Astrocyte (in vitro differentiated cells and primary cell): ENCODE measurements around the gene RASGRF2. TPM values are rescaled to one million over a fixed set of nuclear protein-coding genes. Genes with fewer than 3 reads are reported as not detected.

Experiments
- DNase-seq: peaks from one replicate; pipeline ENCODE4 v3.0.0-alpha.2; 2010; ENCODE audit warnings: low read depth
- FAIRE-seq: peaks from 2 replicates; lab custom pipeline; 2011; peaks lifted over from hg19 to GRCh38; lab: Jason Lieb, UNC
- H2AFZ ChIP-seq: 2 replicates; pipeline ENCODE4 v1.6.0; 2012; ENCODE audit warnings: low read depth, low read length, inconsistent platforms
- H3K27ac ChIP-seq: 2 replicates; pipeline ENCODE4 v1.5.1; 2011; ENCODE audit warnings: low read depth, low read length, inconsistent platforms
- H3K27me3 ChIP-seq: 2 replicates; pipeline ENCODE4 v1.6.0; 2011; ENCODE audit warnings: low read length, inconsistent platforms; ENCODE audit not compliant: insufficient read depth
- H3K36me3 ChIP-seq: 2 replicates; pipeline ENCODE4 v1.5.1; 2011; ENCODE audit warnings: low read length, inconsistent platforms; ENCODE audit not compliant: insufficient read depth
- H3K4me1 ChIP-seq: 2 replicates; pipeline ENCODE4 v1.5.1; 2011; ENCODE audit warnings: low read length, inconsistent platforms; ENCODE audit not compliant: insufficient read depth
- H3K4me2 ChIP-seq: 2 replicates; pipeline ENCODE4 v1.6.0; 2012; ENCODE audit warnings: low read length, inconsistent platforms
- H3K4me3 ChIP-seq: 2 replicates; pipeline ENCODE4 v1.5.1; 2011; ENCODE audit warnings: low read depth, mild to moderate bottlenecking, low read length, inconsistent platforms; ENCODE audit not compliant: insufficient read depth
- H3K79me2 ChIP-seq: 2 replicates; pipeline ENCODE4 v1.6.0; 2012; ENCODE audit warnings: mild to moderate bottlenecking, low read length, inconsistent platforms; ENCODE audit not compliant: insufficient read depth
- H3K9ac ChIP-seq: 2 replicates; pipeline ENCODE4 v1.6.0; 2012; ENCODE audit warnings: mild to moderate bottlenecking, low read length, inconsistent platforms
- H3K9me3 ChIP-seq: 2 replicates; pipeline ENCODE4 v1.5.1; 2012; ENCODE audit warnings: low read depth, mild to moderate bottlenecking, low read length, inconsistent platforms; ENCODE audit not compliant: insufficient read depth
- H4K20me1 ChIP-seq: 2 replicates; pipeline ENCODE4 v1.6.0; 2012; ENCODE audit warnings: low read length, inconsistent platforms; ENCODE audit not compliant: insufficient read depth
- H3K27ac Mint-ChIP-seq: one replicate; pipeline ENCODE4 v1.8.0; 2021; ENCODE audit warnings: mild to moderate bottlenecking, mixed read lengths; ENCODE audit not compliant: unreplicated experiment
- H3K27me3 Mint-ChIP-seq: one replicate; pipeline ENCODE4 v1.8.0; 2021; ENCODE audit warnings: low read depth, mixed read lengths; ENCODE audit not compliant: unreplicated experiment
- H3K36me3 Mint-ChIP-seq: one replicate; pipeline ENCODE4 v1.8.0; 2021; ENCODE audit warnings: low read depth, mixed read lengths; ENCODE audit not compliant: unreplicated experiment
- H3K4me1 Mint-ChIP-seq: one replicate; pipeline ENCODE4 v1.8.0; 2021; ENCODE audit warnings: low read depth, mixed read lengths; ENCODE audit not compliant: unreplicated experiment
- H3K4me3 Mint-ChIP-seq: one replicate; pipeline ENCODE4 v1.8.0; 2021; ENCODE audit warnings: mild to moderate bottlenecking, moderate library complexity, mixed read lengths; ENCODE audit not compliant: unreplicated experiment
- H3K9me3 Mint-ChIP-seq: one replicate; pipeline ENCODE4 v1.8.0; 2021; ENCODE audit warnings: mild to moderate bottlenecking, mixed read lengths; ENCODE audit not compliant: unreplicated experiment
- CTCF ChIP-seq: IDR thresholded peaks from 2 replicates; pipeline ENCODE4 v1.5.1; 2011; ENCODE audit warnings: low read depth, mild to moderate bottlenecking, inconsistent platforms, low read length, moderate library complexity; ENCODE audit not compliant: insufficient read depth
- EZH2 ChIP-seq: IDR thresholded peaks from 2 replicates; pipeline ENCODE4 v1.6.1; 2012; ENCODE audit warnings: mild to moderate bottlenecking, low read length, inconsistent platforms; ENCODE audit not compliant: insufficient read depth
- total RNA-seq: library from RNA; stranded (reverse); gene quantifications from 2 replicates; pipeline ENCODE4 v1.2.1, GENCODE V29; 2021

RASGRF2 gene
- total RNA-seq, 1 donor from 2014 or later, result 8.0 TPM

- no peak for TF ChIP-seq CTCF
- TF ChIP-seq EZH2, result no peak
- H3K4me1 ChIP-seq, result no peaks in the 10 kb centered on the region
- Mint-ChIP-seq H3K9me3 (peaks cover 4% of the 10 kb centered on the region), H3K4me3 (no peak overlapping the region), H3K4me1 (no peaks in the 10 kb centered on the region), H3K27me3 (no peaks in the 10 kb centered on the region), H3K36me3 (no peaks in the 10 kb centered on the region), H3K27ac (no peak overlapping the region)
- no peak overlapping the region for H3K27ac ChIP-seq
- H2AFZ ChIP-seq, result no peak overlapping the region
- no peaks in the 10 kb centered on the region for H3K27me3 ChIP-seq
- DNase-seq, result no peak
- H3K9ac ChIP-seq, result no peak overlapping the region
- no peak overlapping the region for H3K4me3 ChIP-seq
- no peaks in the 10 kb centered on the region for H3K36me3 ChIP-seq
- no peaks in the 10 kb centered on the region for H4K20me1 ChIP-seq
- H3K9me3 ChIP-seq, result no peaks in the 10 kb centered on the region
- no peaks in the 10 kb centered on the region for H3K79me2 ChIP-seq
- no peak overlapping the region for H3K4me2 ChIP-seq
- FAIRE-seq, result no peak
Measured at GRCh38 chr5:80926536-80926935, 33.6 kb upstream of the RASGRF2 start.

- Histone ChIP-seq H3K27ac (no peak overlapping the region), H3K27me3 (no peaks in the 10 kb centered on the region), H3K79me2 (no peaks in the 10 kb centered on the region), H3K9ac (no peak overlapping the region), H3K4me3 (no peak overlapping the region), H3K4me1 (no peaks in the 10 kb centered on the region), H2AFZ (no peak overlapping the region), H3K36me3 (no peaks in the 10 kb centered on the region), H3K9me3 (no peaks in the 10 kb centered on the region), H4K20me1 (no peaks in the 10 kb centered on the region), H3K4me2 (no peak overlapping the region)
- Mint-ChIP-seq H3K27me3 (no peaks in the 10 kb centered on the region), H3K4me1 (no peaks in the 10 kb centered on the region), H3K36me3 (no peaks in the 10 kb centered on the region), H3K27ac (no peak overlapping the region), H3K4me3 (no peak overlapping the region), H3K9me3 (peaks cover 4% of the 10 kb centered on the region)
- FAIRE-seq, result no peak
- DNase-seq, result no peak
- TF ChIP-seq CTCF, result no peak
- TF ChIP-seq EZH2, result no peak
Measured at GRCh38 chr5:80926979-80927656, 33.0 kb upstream of the RASGRF2 start.

- Mint-ChIP-seq H3K27me3 (no peaks in the 10 kb centered on the region), H3K4me3 (no peak overlapping the region), H3K4me1 (peaks cover 9% of the 10 kb centered on the region), H3K9me3 (peaks cover 4% of the 10 kb centered on the region), H3K27ac (no peak overlapping the region), H3K36me3 (no peaks in the 10 kb centered on the region)
- Histone ChIP-seq H3K9me3 (no peaks in the 10 kb centered on the region), H3K27me3 (no peaks in the 10 kb centered on the region), H3K4me3 (no peak overlapping the region), H3K9ac (no peak overlapping the region), H4K20me1 (no peaks in the 10 kb centered on the region), H3K4me1 (no peaks in the 10 kb centered on the region), H2AFZ (no peak overlapping the region), H3K36me3 (no peaks in the 10 kb centered on the region), H3K4me2 (no peak overlapping the region), H3K27ac (no peak overlapping the region), H3K79me2 (no peaks in the 10 kb centered on the region)
- no peak for TF ChIP-seq CTCF
- TF ChIP-seq EZH2, result no peak
- FAIRE-seq, result no peak
- DNase-seq, result no peak
Measured at GRCh38 chr5:80928073-80928472, 32.1 kb upstream of the RASGRF2 start.
